Cardiac muscle cell (in vitro differentiated cells and primary cell): Measurements from ENCODE around the gene TCTN2. TPM values are rescaled to one million over a fixed set of nuclear protein-coding genes. Genes with fewer than 3 reads are reported as not detected.

ENCODE experiments used
- DNase-seq, 2 donors: peaks; one replicate each; pipeline versions ENCODE4 v3.0.0 to v3.0.0-alpha.2; 2010 to 2017; ENCODE audit warnings: low read depth in 1 of 2, low spot score in 1 of 2
- H3K27ac ChIP-seq: fragments of 200-600 bp; sonication (generic); 2 replicates; pipeline ENCODE4 v1.5.1; 2016
- H3K27me3 ChIP-seq: fragments of 200-600 bp; sonication (generic); 2 replicates; pipeline ENCODE4 v1.6.0; 2016; ENCODE audit warnings: control low read depth
- H3K36me3 ChIP-seq: fragments of 200-600 bp; sonication (generic); 2 replicates; pipeline ENCODE4 v1.5.1; 2016; ENCODE audit warnings: control low read depth
- H3K4me1 ChIP-seq: fragments of 200-600 bp; sonication (generic); 2 replicates; pipeline ENCODE4 v1.8.1; 2017; ENCODE audit warnings: low read depth, mild to moderate bottlenecking, mixed run types
- H3K4me3 ChIP-seq: fragments of 200-600 bp; sonication (generic); 2 replicates; pipeline ENCODE4 v1.5.1; 2016; ENCODE audit warnings: mild to moderate bottlenecking
- H3K9me3 ChIP-seq: fragments of 200-600 bp; sonication (generic); 2 replicates; pipeline ENCODE4 v1.5.1; 2017; ENCODE audit warnings: low read depth, mild to moderate bottlenecking, control low read depth
- polyA plus RNA-seq: library from polyadenylated mRNA; unstranded; fragments of >200 nt; fragmentation: Nextera tagmentation; extraction: Ambion mirVana; gene quantifications from 2 replicates; pipeline ENCODE4 v1.2.1, GENCODE V29; 2016
- total RNA-seq: library from RNA; depleted of rRNA; stranded (reverse); fragments of >200 nt; gene quantifications from 2 replicates; pipeline ENCODE4 v1.2.3, GENCODE V29; 2016
- TF ChIP-seq, protein P1 (sequence below): IDR thresholded peaks from 2 replicates; pipeline ENCODE4 v1.5.1; 2012; ENCODE audit warnings: low read depth, mild to moderate bottlenecking, low read length

TCTN2 gene
- total and polyA plus RNA-seq, 2 experiments from 2014 or later: 4.3 to 5.8 TPM

DNA sequence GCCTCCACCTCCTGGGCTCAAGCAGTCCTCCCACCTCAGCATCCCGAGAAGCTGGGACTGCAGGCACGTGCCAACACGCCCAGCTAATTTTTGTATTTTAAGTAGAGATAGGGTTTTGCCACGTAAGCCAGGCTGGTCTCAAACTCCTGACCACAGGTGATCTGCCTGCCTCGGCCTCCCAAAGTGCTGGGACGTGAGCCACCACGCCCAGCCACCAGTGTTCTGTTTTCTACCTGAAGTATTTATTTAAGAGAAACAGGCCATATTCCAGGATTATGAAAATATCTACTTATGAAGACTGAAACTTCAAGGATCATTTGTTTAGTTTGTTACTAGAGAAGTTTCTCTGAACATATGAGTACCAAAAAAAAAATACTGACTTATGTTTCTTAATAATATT lies 27.0 kb upstream of the TCTN2 start:
- TF ChIP-seq, protein P1, sequence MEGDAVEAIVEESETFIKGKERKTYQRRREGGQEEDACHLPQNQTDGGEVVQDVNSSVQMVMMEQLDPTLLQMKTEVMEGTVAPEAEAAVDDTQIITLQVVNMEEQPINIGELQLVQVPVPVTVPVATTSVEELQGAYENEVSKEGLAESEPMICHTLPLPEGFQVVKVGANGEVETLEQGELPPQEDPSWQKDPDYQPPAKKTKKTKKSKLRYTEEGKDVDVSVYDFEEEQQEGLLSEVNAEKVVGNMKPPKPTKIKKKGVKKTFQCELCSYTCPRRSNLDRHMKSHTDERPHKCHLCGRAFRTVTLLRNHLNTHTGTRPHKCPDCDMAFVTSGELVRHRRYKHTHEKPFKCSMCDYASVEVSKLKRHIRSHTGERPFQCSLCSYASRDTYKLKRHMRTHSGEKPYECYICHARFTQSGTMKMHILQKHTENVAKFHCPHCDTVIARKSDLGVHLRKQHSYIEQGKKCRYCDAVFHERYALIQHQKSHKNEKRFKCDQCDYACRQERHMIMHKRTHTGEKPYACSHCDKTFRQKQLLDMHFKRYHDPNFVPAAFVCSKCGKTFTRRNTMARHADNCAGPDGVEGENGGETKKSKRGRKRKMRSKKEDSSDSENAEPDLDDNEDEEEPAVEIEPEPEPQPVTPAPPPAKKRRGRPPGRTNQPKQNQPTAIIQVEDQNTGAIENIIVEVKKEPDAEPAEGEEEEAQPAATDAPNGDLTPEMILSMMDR: no peak
- Histone ChIP-seq H3K9me3 (no peaks in the 10 kb centered on the region), H3K4me3 (no peak overlapping the region), H3K36me3 (peaks cover 14% of the 10 kb centered on the region), H3K27ac (no peak overlapping the region), H3K4me1 (no peaks in the 10 kb centered on the region), H3K27me3 (no peaks in the 10 kb centered on the region)
- no peak for DNase-seq

DNA sequence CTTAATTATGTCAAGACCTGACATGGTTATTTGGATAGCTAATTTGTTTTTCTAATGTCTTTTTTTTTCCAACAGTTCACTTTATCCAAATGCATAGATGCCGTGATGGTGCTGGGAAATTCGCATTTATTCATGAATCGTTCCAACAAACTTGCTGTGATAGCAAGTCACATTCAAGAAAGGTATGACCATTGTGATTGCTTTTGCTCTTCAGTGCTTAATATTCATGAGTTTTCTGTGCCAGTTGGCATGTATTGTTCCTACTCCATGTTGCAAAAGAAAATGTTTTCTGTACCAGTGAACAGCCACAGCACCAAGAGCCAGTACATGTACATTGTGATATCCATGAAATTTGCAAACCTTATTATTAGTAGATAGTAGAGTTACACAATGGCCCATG lies 25.5 kb upstream of the TCTN2 start:
- TF ChIP-seq, protein P1: no peak
- no peaks in the 10 kb centered on the region for H3K9me3 ChIP-seq
- no peak overlapping the region for H3K27ac ChIP-seq
- no peaks in the 10 kb centered on the region for H3K4me1 ChIP-seq
- H3K4me3 ChIP-seq: no peak overlapping the region
- no peak for DNase-seq
- H3K27me3 ChIP-seq: no peaks in the 10 kb centered on the region
- peaks cover 16% of the 10 kb centered on the region for H3K36me3 ChIP-seq

DNA sequence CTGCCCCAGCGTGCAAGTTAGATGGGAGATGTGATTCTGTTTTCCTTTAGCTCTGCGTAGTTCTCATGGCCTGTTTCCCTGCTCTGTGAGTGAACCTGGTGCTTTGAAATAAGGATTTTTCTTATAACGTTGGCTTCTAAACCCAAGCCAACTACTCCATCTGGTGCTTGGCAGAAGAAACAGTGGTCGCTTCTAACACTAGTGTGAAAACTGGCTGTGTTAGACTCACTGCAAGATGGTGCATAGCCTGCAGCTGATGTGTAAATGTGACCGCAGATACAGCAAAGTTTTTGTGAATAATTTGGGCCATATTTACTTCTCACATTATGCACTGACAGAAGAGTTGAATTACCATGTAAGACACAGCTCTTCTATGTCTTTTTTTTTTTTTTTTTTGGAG lies 25.0 kb upstream of the TCTN2 start:
- Histone ChIP-seq H3K27ac (no peak overlapping the region), H3K9me3 (no peaks in the 10 kb centered on the region), H3K4me1 (no peaks in the 10 kb centered on the region), H3K4me3 (no peak overlapping the region), H3K27me3 (no peaks in the 10 kb centered on the region), H3K36me3 (peaks cover 20% of the 10 kb centered on the region)
- TF ChIP-seq, protein P1: no peak
- no peak for DNase-seq

DNA sequence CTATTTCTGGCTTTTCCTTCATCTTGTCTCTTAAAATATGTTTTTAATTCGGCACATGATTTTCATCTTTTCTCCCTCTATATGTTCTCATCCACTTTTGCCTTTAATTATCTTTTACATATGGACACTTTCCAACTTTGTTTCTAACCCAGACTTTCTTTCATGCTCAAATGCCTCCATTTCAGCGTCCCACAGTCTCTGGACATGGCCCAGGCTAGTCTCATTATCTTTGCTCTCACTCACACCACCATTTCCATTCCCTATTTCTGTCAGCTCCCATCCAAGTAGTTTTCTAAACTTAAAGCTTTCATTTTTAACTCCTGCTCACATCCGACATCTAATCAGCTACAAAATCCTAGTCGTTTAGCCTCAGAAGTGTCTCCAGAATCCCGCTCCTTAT lies 22.5 kb upstream of the TCTN2 start:
- TF ChIP-seq, protein P1: no peak
- Histone ChIP-seq H3K4me1 (no peaks in the 10 kb centered on the region), H3K4me3 (no peak overlapping the region), H3K27ac (no peak overlapping the region), H3K9me3 (no peaks in the 10 kb centered on the region), H3K36me3 (peaks cover 25% of the 10 kb centered on the region), H3K27me3 (no peaks in the 10 kb centered on the region)
- no peak for DNase-seq

DNA sequence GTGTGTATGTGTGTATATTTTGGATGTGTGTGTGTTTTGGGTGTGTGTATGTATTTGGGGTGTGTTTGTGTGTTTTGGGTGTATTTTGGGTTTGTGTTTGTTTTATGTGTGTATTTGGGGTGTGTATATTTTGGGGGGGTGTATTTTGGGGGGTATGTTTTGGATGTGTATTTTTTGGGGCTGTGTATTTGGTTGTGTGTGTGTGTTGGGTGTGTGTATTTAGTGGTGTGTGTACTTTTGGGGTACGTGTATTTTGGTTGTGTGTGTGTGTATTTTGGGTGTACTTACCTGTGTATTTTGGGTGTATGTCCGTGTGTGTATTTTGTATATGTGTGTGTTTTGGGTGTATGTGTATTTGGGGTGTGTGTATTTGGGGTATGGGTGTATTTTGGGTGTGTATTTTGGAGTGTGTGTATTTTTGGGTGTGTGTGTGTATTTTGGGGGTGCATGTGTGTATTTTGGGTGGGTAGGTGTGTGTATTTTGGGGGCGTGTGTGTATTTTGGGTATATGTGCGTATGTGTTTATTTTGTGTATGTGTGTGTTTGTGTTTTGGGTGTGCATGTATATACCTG lies 16.7 kb upstream of the TCTN2 start:
- TF ChIP-seq, protein P1: no peak
- Histone ChIP-seq H3K27me3 (no peaks in the 10 kb centered on the region), H3K4me1 (no peaks in the 10 kb centered on the region), H3K27ac (no peak overlapping the region), H3K9me3 (no peaks in the 10 kb centered on the region), H3K4me3 (no peak overlapping the region), H3K36me3 (peaks cover 17% of the 10 kb centered on the region)
- no peak for DNase-seq
